NCI-H1105 (cell line): ENCODE measurements around the gene ZC3H12A.
"Not testable (repeated sequence)": the region's sequence is repeated elsewhere in the genome, so short reads cannot be mapped to it uniquely, and the experiment has no call there.

Experiments used
- DNase-seq: peaks from one replicate; lab custom pipeline; 2025; lab: John Stamatoyannopoulos, UW

Gene ZC3H12A

DNA sequence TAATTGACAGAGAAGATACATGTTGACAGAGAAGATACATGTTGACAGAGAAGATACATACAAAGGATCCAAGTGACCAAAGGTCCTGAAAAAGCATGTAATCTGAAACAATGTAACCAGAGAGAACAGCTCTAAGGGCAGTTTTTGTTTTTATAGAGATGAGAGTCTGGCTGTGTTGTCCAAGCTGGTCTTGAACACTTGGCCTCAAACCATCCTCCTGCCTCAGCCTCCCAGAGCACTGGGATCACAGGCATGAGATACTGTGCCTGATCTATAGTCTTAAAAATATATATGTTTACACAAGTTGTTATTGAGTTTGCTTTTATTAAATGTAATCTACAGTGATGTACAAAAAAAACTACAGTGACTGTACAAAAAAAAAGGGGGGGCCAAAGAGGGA, 27.7 kb downstream of the ZC3H12A start:
- no peak for DNase-seq

- DNase-seq, result not testable (repeated sequence)
Observed at GRCh38 chr1:37502791-37503190, 28.4 kb downstream of the ZC3H12A start.

- DNase-seq, result no peak
Observed at GRCh38 chr1:37506740-37507139, 32.4 kb downstream of the ZC3H12A start.

- DNase-seq, result no peak
Observed at GRCh38 chr1:37509181-37509580, 34.8 kb downstream of the ZC3H12A start.

DNA sequence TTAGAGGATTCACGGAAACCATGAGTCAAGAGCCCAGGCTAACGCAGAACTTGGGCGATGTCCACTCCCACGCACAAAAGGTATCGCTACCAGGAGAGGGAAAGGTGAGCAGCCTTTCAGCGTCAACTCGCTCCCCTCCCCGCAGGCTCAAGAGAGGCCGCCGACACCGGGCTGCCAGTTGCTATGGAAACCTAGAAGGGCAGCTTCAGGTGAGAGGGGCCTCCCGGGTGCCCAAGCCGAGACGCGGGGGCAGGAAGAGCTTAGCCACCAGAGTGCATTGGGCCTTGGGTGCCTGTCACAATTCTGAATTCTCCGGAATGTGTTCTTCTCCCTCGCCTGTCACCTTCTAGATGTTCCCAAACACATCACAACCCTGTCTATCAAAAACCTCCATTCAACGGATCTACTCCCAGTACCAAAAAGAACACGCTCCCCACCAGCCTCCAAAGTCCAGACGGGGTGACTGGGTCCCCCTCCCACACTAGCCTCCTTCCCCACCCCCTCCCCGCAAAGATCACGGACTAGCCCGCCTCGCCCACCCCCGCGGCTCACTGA, 39.5 kb downstream of the ZC3H12A start:
- peak; percentile 67 for DNase-seq

DNA sequence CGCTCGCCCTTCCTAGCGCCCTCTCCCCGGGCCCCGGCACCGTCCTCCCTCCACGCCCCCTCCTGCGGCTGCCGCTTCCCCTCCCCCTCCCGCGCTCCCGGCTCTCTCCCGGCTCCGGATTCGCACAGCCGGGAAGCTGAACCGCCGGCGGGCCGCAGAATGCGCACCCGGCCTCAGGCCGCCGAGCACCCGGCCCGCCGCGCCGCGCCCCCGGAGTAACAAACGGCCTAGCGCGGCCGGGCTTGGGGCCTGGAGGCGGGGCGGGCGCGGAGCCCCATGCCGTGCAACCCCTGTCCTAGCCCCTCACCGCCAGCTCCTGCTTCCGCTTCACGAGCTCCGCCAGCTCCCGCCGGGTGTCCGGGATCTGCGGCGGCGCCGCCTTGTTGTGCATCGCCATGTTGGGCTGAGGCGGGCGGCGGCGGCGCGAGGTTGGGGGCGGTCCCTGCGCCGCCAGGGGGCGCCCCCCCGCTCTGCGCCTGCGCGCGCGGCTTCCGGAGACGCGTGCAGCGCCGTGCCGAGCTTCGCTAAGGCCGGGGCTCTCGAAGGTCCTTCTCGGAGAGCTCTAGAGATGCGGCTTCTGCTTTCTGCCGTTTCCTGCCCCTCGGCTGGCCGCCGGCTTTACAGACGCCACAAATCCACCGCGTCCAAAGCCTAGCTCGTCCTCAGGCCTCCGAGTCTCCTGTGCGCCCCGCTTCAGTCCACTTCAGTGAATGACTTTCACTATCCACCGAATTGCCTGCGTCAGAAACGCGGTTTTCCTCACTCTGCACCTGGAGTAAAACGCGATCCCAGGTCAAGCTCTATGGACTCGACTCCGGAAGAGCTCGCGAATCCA, 40.2 kb downstream of the ZC3H12A start, which contains the start of gene MEAF6:
TSS of gene MEAF6 (minus strand) at position 417 of the 835 bp plus-strand sequence. CDS start at position 397, 20 bp downstream.
- peak; percentile 81 for DNase-seq

GRCh38 chr1:37515185-37516034, 41.0 kb downstream of the ZC3H12A start:
- no peak for DNase-seq

- DNase-seq, result no peak
Observed at GRCh38 chr1:37517569-37517968, 43.2 kb downstream of the ZC3H12A start.

GRCh38 chr1:37518241-37518640, 43.9 kb downstream of the ZC3H12A start:
- not testable (repeated sequence) for DNase-seq

DNA sequence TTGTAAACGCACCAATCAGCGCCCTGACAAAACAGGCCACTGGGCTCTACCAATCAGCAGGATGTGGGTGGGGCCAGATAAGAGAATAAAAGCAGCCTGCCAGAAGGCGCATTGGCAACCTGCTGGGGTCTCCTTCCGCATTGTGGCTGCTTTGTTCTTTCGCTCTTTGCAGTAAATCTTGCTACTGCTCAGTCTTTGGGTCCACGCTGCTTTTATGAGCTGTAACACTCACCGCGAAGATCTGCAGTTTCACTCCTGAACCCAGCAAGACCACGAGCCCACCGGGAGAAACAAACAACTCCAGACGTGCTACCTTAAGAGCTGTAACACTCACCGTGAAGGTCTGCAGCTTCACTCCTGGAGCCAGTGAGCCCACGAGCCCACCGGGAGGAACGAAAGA, 44.5 kb downstream of the ZC3H12A start:
- DNase-seq, result not testable (repeated sequence)

DNA sequence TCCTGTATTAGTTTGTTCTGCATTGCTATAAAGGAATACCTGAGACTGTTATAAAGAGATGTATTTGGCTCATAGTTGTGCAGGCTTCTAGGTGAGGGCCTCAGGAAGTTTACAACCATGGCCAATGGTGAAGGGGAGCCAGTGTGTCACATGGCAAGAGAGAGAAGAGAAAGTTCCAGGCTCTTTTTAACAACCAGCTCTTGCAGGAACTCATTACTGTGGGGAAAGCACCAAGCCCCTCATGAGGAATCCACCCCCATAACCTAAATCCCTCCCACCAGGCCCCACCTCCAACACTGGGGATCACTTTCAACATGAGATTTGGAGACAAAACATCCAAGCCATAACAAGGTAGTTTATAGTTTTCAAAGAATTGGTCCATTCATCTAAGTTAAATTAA, 45.2 kb downstream of the ZC3H12A start:
- DNase-seq, result no peak

DNA sequence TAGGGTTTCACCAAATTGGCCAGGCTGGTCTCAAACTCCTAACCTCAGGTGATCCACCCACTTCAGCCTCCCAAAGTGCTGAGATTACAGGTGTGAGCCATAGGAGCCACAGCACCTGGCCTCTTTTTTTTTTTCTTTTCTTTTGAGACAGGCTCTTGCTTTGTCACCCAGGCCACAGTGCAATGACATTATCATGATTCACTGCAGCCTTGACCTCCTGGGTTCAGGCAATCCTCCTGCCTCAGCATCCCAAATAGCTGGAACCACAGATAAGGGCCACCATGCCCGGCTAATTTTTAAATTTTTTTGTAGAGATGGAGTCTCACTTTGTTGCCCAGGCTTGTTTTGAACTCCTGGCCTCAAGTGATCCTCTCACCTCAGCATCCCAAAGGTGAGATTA, 55.5 kb downstream of the ZC3H12A start:
- not testable (repeated sequence) for DNase-seq

DNA sequence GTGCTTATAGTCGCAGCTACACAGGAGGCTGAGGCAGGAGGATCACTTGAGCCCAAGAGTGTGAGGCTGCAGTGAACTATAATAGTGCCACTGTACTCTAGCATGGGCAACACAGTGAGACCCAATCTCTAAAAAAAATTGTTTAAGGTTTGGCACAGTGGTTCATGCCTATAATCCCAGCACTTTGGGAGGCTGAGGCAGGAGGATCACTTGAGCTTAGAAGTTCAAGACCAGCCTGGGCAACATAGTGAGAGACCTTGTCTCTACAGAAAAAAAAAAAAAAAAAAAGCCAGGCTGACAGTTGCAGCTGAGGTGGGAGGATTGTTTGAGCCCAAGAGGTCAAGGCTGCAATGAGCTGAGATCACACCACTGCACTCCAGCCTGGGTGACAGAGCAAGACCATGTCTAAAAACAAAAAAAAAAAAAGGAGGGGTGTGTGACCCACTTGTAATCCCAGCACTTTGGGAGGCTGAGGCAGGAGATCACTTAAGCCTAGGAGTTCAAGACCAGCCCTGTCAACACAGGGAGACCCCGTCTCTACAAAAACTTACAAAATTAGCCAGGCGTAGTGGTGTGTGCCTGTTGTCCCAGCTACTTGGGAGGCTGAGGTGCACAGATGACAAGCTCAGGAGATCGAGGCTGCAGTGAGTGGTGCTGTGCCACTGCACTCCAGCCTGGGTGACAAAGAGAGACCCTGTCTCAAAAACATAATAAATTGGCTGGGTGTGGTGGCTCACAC, 58.2 kb downstream of the ZC3H12A start:
- not testable (repeated sequence) for DNase-seq

DNA sequence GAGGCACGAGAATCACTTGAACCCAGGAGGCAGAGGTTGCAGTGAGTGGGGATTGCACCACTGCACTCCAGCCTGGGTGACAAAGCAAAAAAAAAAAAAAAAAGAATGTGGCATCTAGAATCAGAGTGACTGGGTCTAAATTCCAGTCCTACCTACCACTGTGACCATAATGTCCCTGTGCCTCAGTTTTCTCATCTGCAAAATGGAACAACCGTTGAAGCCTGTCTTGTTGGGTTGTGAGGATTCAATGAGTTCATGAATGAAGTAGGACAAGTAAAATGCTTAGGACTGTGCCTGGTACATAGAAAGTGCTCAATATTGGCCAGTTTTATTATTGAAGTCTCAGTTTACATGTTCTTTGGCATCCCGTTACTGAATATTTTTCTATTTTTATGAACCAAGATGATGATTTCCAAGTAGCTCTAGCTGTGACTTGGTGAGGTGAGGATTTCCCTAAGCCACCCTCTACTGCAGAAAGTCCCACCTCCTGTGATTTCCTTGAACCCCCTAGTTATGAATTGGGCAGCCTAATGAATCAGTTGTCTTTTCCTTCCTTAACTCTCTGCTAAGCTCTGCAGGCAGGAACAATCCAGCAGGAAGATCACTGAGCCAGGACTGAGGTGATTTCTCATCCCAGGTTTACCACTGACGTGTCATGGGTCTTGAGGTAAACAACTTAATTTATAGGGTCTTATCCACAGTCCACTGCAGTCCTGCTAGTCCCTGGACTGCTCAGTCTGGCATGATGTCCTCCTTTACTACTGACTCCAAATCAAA, 59.1 kb downstream of the ZC3H12A start:
- no peak for DNase-seq
